Neural crest cell (in vitro differentiated cells): ENCODE data around the gene PHEX. TPM values are rescaled to one million over a fixed set of nuclear protein-coding genes. Genes with fewer than 3 reads are reported as not detected.

Source experiments
- DNase-seq: peaks from one replicate; pipeline ENCODE4 v3.0.0; 2021; ENCODE audit warnings: low read depth, mixed read lengths, low spot score
- H3K27ac Mint-ChIP-seq: one replicate; pipeline ENCODE4 v1.8.0; 2021; ENCODE audit warnings: mild to moderate bottlenecking, mixed read lengths; ENCODE audit not compliant: unreplicated experiment
- H3K27me3 Mint-ChIP-seq: 2 replicates; pipeline ENCODE4 v1.8.0; 2021; ENCODE audit warnings: low read depth, mild to moderate bottlenecking, mixed read lengths
- H3K36me3 Mint-ChIP-seq: 2 replicates; pipeline ENCODE4 v1.8.0; 2021; ENCODE audit warnings: low read depth, mild to moderate bottlenecking, mixed read lengths
- H3K4me1 Mint-ChIP-seq: 2 replicates; pipeline ENCODE4 v1.8.0; 2021; ENCODE audit warnings: mixed read lengths
- H3K4me3 Mint-ChIP-seq: one replicate; pipeline ENCODE4 v1.8.0; 2021; ENCODE audit warnings: mild to moderate bottlenecking, mixed read lengths
- H3K9me3 Mint-ChIP-seq: 2 replicates; pipeline ENCODE4 v1.8.0; 2021; ENCODE audit warnings: mixed read lengths
- CTCF ChIP-seq: fragments of 200-600 bp; sonication (generic); conservative IDR thresholded peaks from 2 replicates; pipeline ENCODE4 v1.5.0; 2021; ENCODE audit warnings: antibody characterized with exemption, mild to moderate bottlenecking
- total RNA-seq: library from RNA; stranded (reverse); gene quantifications from 2 replicates; pipeline ENCODE4 v1.2.1, GENCODE V29; 2021

The PHEX gene
- total RNA-seq, 1 donor from 2014 or later = 0.47 TPM

- Mint-ChIP-seq H3K36me3 (peaks cover 5% of the 10 kb centered on the region), H3K27me3 (no peaks in the 10 kb centered on the region), H3K27ac (no peak overlapping the region), H3K4me3 (no peak overlapping the region), H3K9me3 (peaks cover 4% of the 10 kb centered on the region), H3K4me1 (peaks cover 5% of the 10 kb centered on the region)
- peak; percentile 72 for TF ChIP-seq CTCF
- peak; percentile 62 for DNase-seq
Measured at GRCh38 chrX:22081475-22082092, 49.5 kb downstream of the PHEX start.

GRCh38 chrX:22086003-22086402 lies 53.9 kb downstream of the PHEX start:
- no peak overlapping the region for H3K27ac Mint-ChIP-seq
- no peak for TF ChIP-seq CTCF
- peaks cover 4% of the 10 kb centered on the region for H3K9me3 Mint-ChIP-seq
- H3K4me1 Mint-ChIP-seq = peaks cover 5% of the 10 kb centered on the region
- no peak for DNase-seq
- H3K36me3 Mint-ChIP-seq = no peaks in the 10 kb centered on the region
- H3K4me3 Mint-ChIP-seq = no peak overlapping the region
- no peaks in the 10 kb centered on the region for H3K27me3 Mint-ChIP-seq

GRCh38 chrX:22087011-22087557 lies 55.0 kb downstream of the PHEX start:
- DNase-seq = no peak
- no peaks in the 10 kb centered on the region for H3K4me1 Mint-ChIP-seq
- no peaks in the 10 kb centered on the region for H3K36me3 Mint-ChIP-seq
- H3K9me3 Mint-ChIP-seq = no peaks in the 10 kb centered on the region
- H3K4me3 Mint-ChIP-seq = no peak overlapping the region
- H3K27me3 Mint-ChIP-seq = no peaks in the 10 kb centered on the region
- no peak for TF ChIP-seq CTCF
- H3K27ac Mint-ChIP-seq = no peak overlapping the region

GRCh38 chrX:22088326-22088725 lies 56.2 kb downstream of the PHEX start:
- no peaks in the 10 kb centered on the region for H3K27me3 Mint-ChIP-seq
- no peak for DNase-seq
- no peak for TF ChIP-seq CTCF
- H3K4me3 Mint-ChIP-seq = no peak overlapping the region
- H3K4me1 Mint-ChIP-seq = peaks cover 2% of the 10 kb centered on the region
- no peak overlapping the region for H3K27ac Mint-ChIP-seq
- no peaks in the 10 kb centered on the region for H3K36me3 Mint-ChIP-seq
- H3K9me3 Mint-ChIP-seq = no peaks in the 10 kb centered on the region

GRCh38 chrX:22090181-22090580 lies 58.1 kb downstream of the PHEX start:
- no peak for TF ChIP-seq CTCF
- Mint-ChIP-seq H3K4me1 (peaks cover 20% of the 10 kb centered on the region), H3K36me3 (no peaks in the 10 kb centered on the region), H3K27me3 (no peaks in the 10 kb centered on the region), H3K9me3 (no peaks in the 10 kb centered on the region), H3K4me3 (no peak overlapping the region), H3K27ac (no peak overlapping the region)
- no peak for DNase-seq
